HG02571 (cell line): Measurements from ENCODE around the gene NOXRED1.

Experiments used
- ATAC-seq: cut with Tn5 transposase; IDR thresholded peaks from one replicate; pipeline ENCODE4 v1.9.1; 2021; ENCODE audit warnings: mild to moderate bottlenecking, moderate library complexity; ENCODE audit not compliant: unreplicated experiment

Gene NOXRED1

DNA sequence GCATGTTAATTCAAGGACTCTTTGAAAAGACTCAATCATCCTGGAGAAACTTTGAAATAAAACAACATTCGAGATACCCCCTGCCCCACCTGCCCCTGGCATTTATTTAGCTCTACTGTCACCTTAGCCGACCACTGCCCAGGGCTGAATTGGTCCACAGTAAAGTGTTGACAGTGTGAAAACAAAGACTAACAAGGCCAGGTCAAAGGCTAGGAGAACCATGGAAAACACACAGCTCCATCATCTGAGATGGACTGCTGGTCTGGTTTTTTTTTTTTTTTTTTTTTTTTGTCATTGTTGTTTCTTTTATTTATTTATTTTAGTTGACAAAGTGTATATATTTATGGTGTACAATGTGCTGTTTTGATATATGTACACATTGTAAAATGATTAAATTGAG lies 76.8 kb downstream of the NOXRED1 start:
- ATAC-seq: no peak

- ATAC-seq: no peak
These were observed 78.8 kb downstream of the NOXRED1 start for GRCh38 chr14:77344377-77344996.
